Esophagus muscularis mucosa (tissue), 4 donors: Measurements from ENCODE around the gene UBE4B. TPM values are rescaled to one million over a fixed set of nuclear protein-coding genes. Genes with fewer than 3 reads are reported as not detected.

Experiments used
- DNase-seq: peaks from one replicate; pipeline ENCODE4 v3.0.0-alpha.2; 2017; ENCODE audit errors: extremely low spot score
- H3K27ac ChIP-seq, 4 donors: fragments of 200-600 bp; sonication (generic); replicated peaks in 1 of 4; 1 replicate in 3 of 4; 2 replicates in 1 of 4; pipeline ENCODE4 v1.5.1; 2016 to 2019; ENCODE audit warnings: mild to moderate bottlenecking in 1 of 4
- H3K27me3 ChIP-seq, 4 donors: fragments of 200-600 bp; sonication (generic); one replicate each; pipeline versions ENCODE4 v1.5.1 to v1.6.0; 2016 to 2019
- H3K36me3 ChIP-seq, 4 donors: fragments of 200-600 bp; sonication (generic); one replicate each; pipeline ENCODE4 v1.5.1; 2016 to 2019
- H3K4me1 ChIP-seq, 4 donors: fragments of 200-600 bp; sonication (generic); one replicate each; pipeline ENCODE4 v1.5.1; 2016 to 2019
- H3K4me3 ChIP-seq, 4 donors: fragments of 200-600 bp; sonication (generic); 1 replicate in 2 of 4; 2 replicates in 2 of 4; pipeline ENCODE4 v1.5.1; 2016 to 2019; ENCODE audit warnings: mild to moderate bottlenecking in 4 of 4, moderate library complexity in 1 of 4
- H3K9me3 ChIP-seq, 4 donors: fragments of 200-600 bp; sonication (generic); 1 replicate in 3 of 4; 2 replicates in 1 of 4; pipeline ENCODE4 v1.5.1; 2016 to 2019
- CTCF ChIP-seq, 3 experiments: fragments of 200-600 bp in 2 of 3; fragments of 450-650 bp in 1 of 3; sonication (generic) in 2 of 3; IDR thresholded peaks; one replicate each; pipeline ENCODE4 v1.5.1; 2017 to 2019; ENCODE audit warnings: antibody characterized with exemption in 3 of 3, mild to moderate bottlenecking in 2 of 3, moderate library complexity in 1 of 3
- EP300 ChIP-seq: sonication (generic); formaldehyde crosslinking; IDR thresholded peaks from one replicate; pipeline ENCODE4 v1.6.1; 2017; ENCODE audit warnings: antibody characterized with exemption
- POLR2A ChIP-seq: fragments of 450-650 bp; IDR thresholded peaks from one replicate; pipeline ENCODE4 v1.6.1; 2017; ENCODE audit warnings: antibody characterized with exemption, moderate library complexity, mild to moderate bottlenecking, low read depth
- POLR2AphosphoS5 ChIP-seq, 2 donors: sonication (generic); formaldehyde crosslinking; IDR thresholded peaks; one replicate each; pipeline ENCODE4 v1.6.1; 2017; ENCODE audit warnings: antibody characterized with exemption in 2 of 2
- WGBS: methylation state at CpG from one replicate; pipeline ENCODE4 v1.1.5; 2018; 5-methylcytosine and 5-hydroxymethylcytosine counted together
- intact Hi-C: fragments of 100-400 bp; cut with DNase I; formaldehyde crosslinking; loops from one replicate; pipeline ENCODE4 v1.15.1; 2023
- total RNA-seq, 4 donors: library from RNA; depleted of rRNA; stranded (reverse); fragments of >200 nt; gene quantifications; one replicate each; pipeline versions ENCODE4 v1.1.0 to v1.2.1, GENCODE V29; 2016

UBE4B gene
- total RNA-seq, 4 donors from 2014 or later: 58.6 to 110 (median 85.5) TPM

DNA sequence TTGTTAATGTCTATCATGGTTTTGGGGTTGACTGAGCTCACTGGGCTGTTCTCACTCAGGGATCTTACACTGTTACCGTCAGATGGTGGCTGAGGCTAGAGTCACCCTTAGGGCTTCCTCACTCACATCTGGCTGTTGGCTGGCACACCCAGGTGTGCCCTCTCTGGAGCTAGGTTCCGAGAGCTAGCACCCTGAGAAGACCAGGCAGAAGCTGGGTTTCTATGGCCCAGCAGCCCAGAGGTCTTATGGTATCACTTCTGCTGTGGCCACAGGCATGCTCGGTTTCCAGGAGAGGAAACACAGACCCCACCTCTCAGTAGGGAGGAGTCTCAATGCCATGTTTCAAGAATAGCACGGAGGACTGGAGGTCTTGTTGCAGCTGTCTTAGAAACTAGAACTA, 156.9 kb downstream of the UBE4B start:
- TF ChIP-seq POLR2AphosphoS5 (IDR thresholded peaks at IDR 0.05): no peak
- TF ChIP-seq EP300: no peak
- no peak for TF ChIP-seq CTCF (IDR thresholded peaks at IDR 0.05)
- TF ChIP-seq POLR2A: no peak

DNA sequence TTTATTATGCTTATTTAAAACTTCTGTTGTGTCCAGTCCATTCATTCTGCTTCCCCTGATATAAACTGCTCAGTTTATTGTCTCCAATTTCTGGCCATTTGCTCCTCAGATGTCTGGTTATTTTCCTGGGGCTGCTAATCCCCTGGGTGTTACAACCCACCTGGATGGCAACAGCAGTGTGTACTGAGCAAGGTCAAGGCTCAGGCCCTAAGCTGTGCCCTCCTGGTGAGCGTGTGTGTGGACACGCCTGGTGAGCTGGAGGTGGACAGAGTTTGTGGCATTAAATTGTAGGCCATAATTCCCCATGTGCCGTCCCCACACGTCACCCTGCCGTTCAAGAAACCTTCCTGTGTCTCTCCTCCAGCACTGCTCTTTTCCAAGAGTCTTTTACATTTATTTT, 159.5 kb downstream of the UBE4B start:
- no peak for DNase-seq
- Histone ChIP-seq H3K4me3 (no peak overlapping the region), H3K4me1 (peaks cover 0 to 8% (median 0%) of the 10 kb centered on the region in 4 donors), H3K9me3 (no peaks in the 10 kb centered on the region), H3K27ac (no peak overlapping the region), H3K36me3 (no peaks in the 10 kb centered on the region), H3K27me3 (no peaks in the 10 kb centered on the region)
- TF ChIP-seq CTCF (IDR thresholded peaks at IDR 0.05): no peak
- no peak for TF ChIP-seq POLR2AphosphoS5 (IDR thresholded peaks at IDR 0.05)
- TF ChIP-seq EP300: no peak
- TF ChIP-seq POLR2A: no peak
- 87% methylated on average over 5 of the region's 5 CpGs for WGBS
- intact Hi-C loops: no loop called here

More for the DNA sequence above, 156.9 kb downstream of the UBE4B start:
- Histone ChIP-seq H3K9me3 (no peaks in the 10 kb centered on the region), H3K4me3 (no peak overlapping the region), H3K4me1 (no peaks in the 10 kb centered on the region), H3K27ac (no peak overlapping the region), H3K36me3 (no peaks in the 10 kb centered on the region), H3K27me3 (no peaks in the 10 kb centered on the region)
- no peak for DNase-seq
- intact Hi-C loops: no loop called here
- 78% methylated on average over 4 of the region's 4 CpGs for WGBS

- H3K36me3 ChIP-seq: no peaks in the 10 kb centered on the region
- 85% methylated on average over 6 of the region's 6 CpGs for WGBS
- no peak for DNase-seq
- TF ChIP-seq CTCF (IDR thresholded peaks at IDR 0.05) (no peak), POLR2AphosphoS5 (IDR thresholded peaks at IDR 0.05) (no peak), POLR2A (no peak), EP300 (no peak)
- H3K4me1 ChIP-seq: peaks cover 0 to 10% (median 0%) of the 10 kb centered on the region in 4 donors
- H3K27ac ChIP-seq: no peak overlapping the region
- intact Hi-C loops: no loop called here
- H3K9me3 ChIP-seq: no peaks in the 10 kb centered on the region
- H3K4me3 ChIP-seq: no peak overlapping the region
- no peaks in the 10 kb centered on the region for H3K27me3 ChIP-seq
Observed at GRCh38 chr1:10193288-10193687, 160.5 kb downstream of the UBE4B start.

- DNase-seq: no peak
- intact Hi-C loops: no loop called here
- Histone ChIP-seq H3K9me3 (no peaks in the 10 kb centered on the region), H3K4me1 (peaks cover 0 to 10% (median 0%) of the 10 kb centered on the region in 4 donors), H3K27ac (no peak overlapping the region), H3K4me3 (no peak overlapping the region), H3K36me3 (no peaks in the 10 kb centered on the region), H3K27me3 (no peaks in the 10 kb centered on the region)
- TF ChIP-seq EP300: no peak
- TF ChIP-seq POLR2AphosphoS5 (IDR thresholded peaks at IDR 0.05): no peak
- no peak for TF ChIP-seq CTCF (IDR thresholded peaks at IDR 0.05)
- no peak for TF ChIP-seq POLR2A
- 95% methylated on average over 6 of the region's 6 CpGs for WGBS
Observed at GRCh38 chr1:10195570-10195969, 162.8 kb downstream of the UBE4B start.

DNA sequence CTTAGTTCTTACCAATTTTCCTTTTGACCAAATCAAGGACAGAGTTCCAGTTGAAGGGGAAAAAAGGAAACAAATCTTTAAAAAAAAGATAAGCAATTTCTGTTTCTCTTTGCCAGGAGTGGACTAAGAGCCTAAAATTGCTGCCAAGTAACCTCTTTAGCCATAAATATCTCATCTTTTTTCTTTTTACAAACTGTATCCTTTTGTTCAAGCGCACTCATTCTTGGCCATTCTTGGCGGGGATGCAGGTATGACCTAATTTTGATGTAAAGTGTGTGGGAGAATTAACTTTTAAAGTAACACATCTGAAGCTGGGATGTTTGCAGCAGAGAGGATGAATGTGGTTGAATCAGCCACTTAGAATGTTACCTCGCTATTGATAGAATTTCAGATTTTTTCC, 164.2 kb downstream of the UBE4B start:
- no peak for DNase-seq
- H3K27ac ChIP-seq: no peak overlapping the region
- intact Hi-C loops: no loop called here

More for the DNA sequence above, 164.2 kb downstream of the UBE4B start:
- Histone ChIP-seq H3K9me3 (no peaks in the 10 kb centered on the region), H3K4me3 (no peak overlapping the region), H3K4me1 (peaks cover 0 to 10% (median 0%) of the 10 kb centered on the region in 4 donors), H3K36me3 (no peaks in the 10 kb centered on the region), H3K27me3 (no peaks in the 10 kb centered on the region)
- no peak for TF ChIP-seq POLR2A
- TF ChIP-seq EP300: no peak
- TF ChIP-seq CTCF (IDR thresholded peaks at IDR 0.05): no peak
- no peak for TF ChIP-seq POLR2AphosphoS5 (IDR thresholded peaks at IDR 0.05)
- WGBS: 31% methylated on average over 3 of the region's 3 CpGs
